MM.1S (cell line): ENCODE measurements around the gene ZNF664.

Source experiments
- DNase-seq: peaks from one replicate; pipeline ENCODE4 v3.0.0-alpha.2; 2015
- H2AFZ ChIP-seq: fragments of 300-600 bp; sonication (generic); 2 replicates; pipeline ENCODE4 v1.6.0; 2016; ENCODE audit warnings: antibody characterized with exemption, low read length
- H3F3A ChIP-seq: fragments of 300-600 bp; sonication (generic); 2 replicates; pipeline ENCODE4 v1.6.1; 2016; ENCODE audit warnings: mild to moderate bottlenecking, antibody characterized with exemption, low read length, moderate library complexity, mixed read lengths; ENCODE audit not compliant: insufficient read depth
- H3K27ac ChIP-seq: fragments of 300-600 bp; sonication (generic); 2 replicates; pipeline ENCODE4 v1.5.1; 2016; ENCODE audit warnings: mild to moderate bottlenecking, low read length
- H3K27me3 ChIP-seq: fragments of 300-600 bp; sonication (generic); replicated peaks from 2 replicates; pipeline ENCODE4 v1.6.0; 2016; ENCODE audit warnings: low read length; ENCODE audit not compliant: insufficient read depth
- H3K36me3 ChIP-seq: fragments of 300-600 bp; sonication (generic); replicated peaks from 2 replicates; pipeline ENCODE4 v1.6.1; 2016; ENCODE audit warnings: mild to moderate bottlenecking, low read length, mixed read lengths; ENCODE audit not compliant: insufficient read depth
- H3K4me1 ChIP-seq: fragments of 300-600 bp; sonication (generic); 2 replicates; pipeline ENCODE4 v1.6.1; 2016; ENCODE audit warnings: low read length, mixed read lengths
- H3K4me2 ChIP-seq: fragments of 300-600 bp; sonication (generic); 2 replicates; pipeline ENCODE4 v1.6.0; 2016; ENCODE audit warnings: low read depth, low read length
- H3K4me3 ChIP-seq: fragments of 300-600 bp; sonication (generic); 2 replicates; pipeline ENCODE4 v1.5.1; 2016; ENCODE audit warnings: low read length, mixed read lengths
- H3K79me2 ChIP-seq: fragments of 300-600 bp; sonication (generic); 2 replicates; pipeline ENCODE4 v1.6.1; 2016; ENCODE audit warnings: mixed run types, low read length, mixed read lengths
- H3K9ac ChIP-seq: fragments of 300-600 bp; sonication (generic); 2 replicates; pipeline ENCODE4 v1.6.1; 2016; ENCODE audit warnings: low read length, mixed read lengths
- H3K9me2 ChIP-seq: fragments of 300-600 bp; sonication (generic); replicated peaks from 2 replicates; pipeline ENCODE4 v1.6.1; 2016; ENCODE audit warnings: mild to moderate bottlenecking, low read length, mixed read lengths; ENCODE audit not compliant: insufficient read depth
- H3K9me3 ChIP-seq: fragments of 300-600 bp; sonication (generic); replicated peaks from 2 replicates; pipeline ENCODE4 v1.6.1; 2016; ENCODE audit warnings: mild to moderate bottlenecking, low read length, mixed read lengths; ENCODE audit not compliant: insufficient read depth
- H4K20me1 ChIP-seq: fragments of 300-600 bp; sonication (generic); 2 replicates; pipeline ENCODE4 v1.6.1; 2016; ENCODE audit warnings: mild to moderate bottlenecking, low read length, moderate library complexity, mixed read lengths; ENCODE audit not compliant: insufficient read depth
- EZH2 ChIP-seq: fragments of 300-600 bp; sonication (generic); optimal IDR thresholded peaks from 2 replicates; pipeline ENCODE3; 2017; ENCODE audit warnings: low read depth, mild to moderate bottlenecking, antibody characterized with exemption, low read length, mixed read lengths
- EZH2phosphoT487 ChIP-seq: fragments of 300-600 bp; sonication (generic); IDR thresholded peaks from 2 replicates; pipeline ENCODE4 v1.6.1; 2018; ENCODE audit warnings: antibody characterized with exemption, low read length
- TF ChIP-seq, protein P1 (sequence below): fragments of 300-600 bp; sonication (generic); IDR thresholded peaks from 2 replicates; pipeline ENCODE4 v1.5.1; 2016; ENCODE audit warnings: antibody characterized with exemption, low read length, mixed read lengths

Gene ZNF664

DNA sequence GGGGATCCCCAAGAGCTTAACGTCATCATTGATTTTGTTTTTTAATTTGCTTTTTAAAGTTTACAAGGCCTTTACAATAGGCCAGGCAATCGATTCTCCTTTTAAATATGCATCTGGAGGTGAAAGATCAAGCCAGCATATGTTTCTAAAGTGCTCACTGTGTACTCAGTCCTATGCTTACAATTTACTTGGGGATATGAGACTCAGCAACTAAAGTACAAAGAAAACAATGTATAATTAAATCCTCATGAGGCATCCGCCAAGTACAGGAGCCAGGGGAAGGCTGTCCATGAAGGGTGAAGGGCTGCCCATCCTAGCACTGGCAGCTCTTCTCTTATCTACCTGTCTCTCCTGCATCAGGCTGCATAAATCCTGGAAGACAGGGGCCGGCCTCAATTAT lies 12.2 kb upstream of the ZNF664 start:
- Histone ChIP-seq H3K36me3 (no peaks in the 10 kb centered on the region), H3K27ac (no peak overlapping the region), H3K79me2 (no peaks in the 10 kb centered on the region), H3K9me2 (no peaks in the 10 kb centered on the region), H2AFZ (no peak overlapping the region), H3K4me3 (no peak overlapping the region), H3K9ac (no peak overlapping the region), H3F3A (no peaks in the 10 kb centered on the region), H3K27me3 (no peaks in the 10 kb centered on the region), H4K20me1 (no peaks in the 10 kb centered on the region), H3K4me1 (no peaks in the 10 kb centered on the region), H3K9me3 (no peaks in the 10 kb centered on the region), H3K4me2 (no peak overlapping the region)
- no peak for DNase-seq
- TF ChIP-seq EZH2 (no peak), EZH2phosphoT487 (no peak)
- TF ChIP-seq, protein P1, sequence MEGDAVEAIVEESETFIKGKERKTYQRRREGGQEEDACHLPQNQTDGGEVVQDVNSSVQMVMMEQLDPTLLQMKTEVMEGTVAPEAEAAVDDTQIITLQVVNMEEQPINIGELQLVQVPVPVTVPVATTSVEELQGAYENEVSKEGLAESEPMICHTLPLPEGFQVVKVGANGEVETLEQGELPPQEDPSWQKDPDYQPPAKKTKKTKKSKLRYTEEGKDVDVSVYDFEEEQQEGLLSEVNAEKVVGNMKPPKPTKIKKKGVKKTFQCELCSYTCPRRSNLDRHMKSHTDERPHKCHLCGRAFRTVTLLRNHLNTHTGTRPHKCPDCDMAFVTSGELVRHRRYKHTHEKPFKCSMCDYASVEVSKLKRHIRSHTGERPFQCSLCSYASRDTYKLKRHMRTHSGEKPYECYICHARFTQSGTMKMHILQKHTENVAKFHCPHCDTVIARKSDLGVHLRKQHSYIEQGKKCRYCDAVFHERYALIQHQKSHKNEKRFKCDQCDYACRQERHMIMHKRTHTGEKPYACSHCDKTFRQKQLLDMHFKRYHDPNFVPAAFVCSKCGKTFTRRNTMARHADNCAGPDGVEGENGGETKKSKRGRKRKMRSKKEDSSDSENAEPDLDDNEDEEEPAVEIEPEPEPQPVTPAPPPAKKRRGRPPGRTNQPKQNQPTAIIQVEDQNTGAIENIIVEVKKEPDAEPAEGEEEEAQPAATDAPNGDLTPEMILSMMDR: no peak

- Histone ChIP-seq H3K79me2 (no peaks in the 10 kb centered on the region), H3K27me3 (no peaks in the 10 kb centered on the region)
These were observed 11.2 kb upstream of the ZNF664 start for GRCh38 chr12:123961585-123962345.

DNA sequence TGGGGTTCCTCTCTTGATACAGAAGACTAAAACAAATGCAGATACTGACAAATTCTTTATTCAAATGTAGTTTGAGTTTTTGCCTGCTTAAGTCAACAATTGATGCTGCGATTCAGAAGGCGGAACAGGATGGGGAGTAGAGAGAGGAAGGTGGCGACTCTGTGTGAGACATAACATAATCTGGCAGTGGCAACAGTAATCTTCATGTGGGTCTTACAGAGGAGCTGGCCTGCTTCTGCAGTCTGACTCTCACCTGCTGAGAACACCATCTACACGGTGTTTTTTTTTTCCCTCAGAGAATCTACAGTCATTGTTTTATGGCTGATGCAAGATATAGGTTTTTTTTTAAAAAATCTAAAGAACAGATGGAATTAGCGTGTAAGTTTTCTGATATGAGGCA lies 10.5 kb upstream of the ZNF664 start:
- Histone ChIP-seq H2AFZ (no peak overlapping the region), H4K20me1 (no peaks in the 10 kb centered on the region), H3K79me2 (no peaks in the 10 kb centered on the region), H3K9ac (no peak overlapping the region), H3K4me3 (no peak overlapping the region), H3K9me3 (no peaks in the 10 kb centered on the region), H3K9me2 (no peaks in the 10 kb centered on the region), H3K36me3 (no peaks in the 10 kb centered on the region), H3F3A (no peaks in the 10 kb centered on the region), H3K4me2 (no peak overlapping the region), H3K4me1 (no peaks in the 10 kb centered on the region), H3K27me3 (no peaks in the 10 kb centered on the region), H3K27ac (no peak overlapping the region)
- no peak for DNase-seq
- TF ChIP-seq, protein P1: no peak
- TF ChIP-seq EZH2 (no peak), EZH2phosphoT487 (no peak)

More at GRCh38 chr12:123961585-123962345, 11.2 kb upstream of the ZNF664 start:
- DNase-seq: no peak
- Histone ChIP-seq H3K9me3 (no peaks in the 10 kb centered on the region), H3F3A (no peaks in the 10 kb centered on the region), H3K36me3 (no peaks in the 10 kb centered on the region), H4K20me1 (no peaks in the 10 kb centered on the region), H3K4me2 (no peak overlapping the region), H3K27ac (no peak overlapping the region), H3K4me3 (no peak overlapping the region), H3K9ac (no peak overlapping the region), H3K4me1 (no peaks in the 10 kb centered on the region), H2AFZ (no peak overlapping the region), H3K9me2 (no peaks in the 10 kb centered on the region)
- no peak for TF ChIP-seq EZH2phosphoT487
- TF ChIP-seq, protein P1: no peak
- TF ChIP-seq EZH2: no peak
